HEK293T (cell line): ENCODE results near the gene ATP10A.

ENCODE experiments used
- CTCF ChIA-PET: fragments of 350-600 bp; formaldehyde crosslinking; extraction: SDS; loops from one replicate; lab custom pipeline; 2021; ENCODE audit warnings: antibody characterized with exemption, inconsistent platforms; lab: Yijun Ruan, JAX
- POLR2A ChIA-PET: fragments of 350-600 bp; formaldehyde crosslinking; extraction: SDS; loops from one replicate; lab custom pipeline; 2020; ENCODE audit warnings: antibody characterized with exemption, inconsistent platforms; lab: Yijun Ruan, JAX
- DNase-seq: peaks from one replicate; pipeline ENCODE4 v3.0.0; 2012; ENCODE audit warnings: mixed read lengths; ENCODE audit errors: extremely low spot score
- ARNT ChIP-seq: fragments of 450-650 bp; IDR thresholded peaks from 2 replicates; pipeline ENCODE4 v1.6.1; 2017; ENCODE audit warnings: mild to moderate bottlenecking
- BHLHE40 ChIP-seq: fragments of 450-650 bp; IDR thresholded peaks from 2 replicates; pipeline ENCODE4 v1.6.1; 2016; ENCODE audit warnings: mild to moderate bottlenecking, moderate library complexity, borderline replicate concordance
- CTBP1 ChIP-seq: fragments of 450-650 bp; IDR thresholded peaks from 2 replicates; pipeline ENCODE4 v1.6.1; 2016; ENCODE audit warnings: borderline replicate concordance
- ELF4 ChIP-seq: fragments of 450-650 bp; IDR thresholded peaks from 2 replicates; pipeline ENCODE4 v1.6.1; 2017; ENCODE audit warnings: antibody characterized with exemption
- FOXA1 ChIP-seq: fragments of 450-650 bp; IDR thresholded peaks from 2 replicates; pipeline ENCODE4 v1.6.1; 2016; ENCODE audit warnings: mild to moderate bottlenecking
- FOXK2 ChIP-seq: fragments of 450-650 bp; IDR thresholded peaks from 2 replicates; pipeline ENCODE4 v1.6.1; 2016; ENCODE audit warnings: mild to moderate bottlenecking
- FOXM1 ChIP-seq: fragments of 450-650 bp; IDR thresholded peaks from 2 replicates; pipeline ENCODE4 v1.6.1; 2017; ENCODE audit warnings: mild to moderate bottlenecking, borderline replicate concordance
- HDGF ChIP-seq: fragments of 450-650 bp; IDR thresholded peaks from 2 replicates; pipeline ENCODE4 v1.6.1; 2017; ENCODE audit warnings: antibody characterized with exemption, borderline replicate concordance
- L3MBTL2 ChIP-seq: fragments of 450-650 bp; conservative IDR thresholded peaks from 2 replicates; pipeline ENCODE4 v1.6.1; 2016; ENCODE audit warnings: mild to moderate bottlenecking
- LEF1 ChIP-seq: fragments of 450-650 bp; IDR thresholded peaks from 2 replicates; pipeline ENCODE4 v1.6.1; 2017; ENCODE audit warnings: mild to moderate bottlenecking, borderline replicate concordance
- NFRKB ChIP-seq: fragments of 450-650 bp; IDR thresholded peaks from 2 replicates; pipeline ENCODE4 v1.6.1; 2016; ENCODE audit warnings: mild to moderate bottlenecking, moderate library complexity
- SP1 ChIP-seq: fragments of 450-650 bp; IDR thresholded peaks from 2 replicates; pipeline ENCODE4 v1.6.1; 2017
- SUZ12 ChIP-seq: fragments of 450-650 bp; IDR thresholded peaks from 2 replicates; pipeline ENCODE4 v1.6.1; 2016; ENCODE audit warnings: mild to moderate bottlenecking
- TARDBP ChIP-seq: fragments of 450-650 bp; IDR thresholded peaks from 2 replicates; pipeline ENCODE4 v1.6.1; 2016
- ZNF384 ChIP-seq: fragments of 450-650 bp; IDR thresholded peaks from 2 replicates; pipeline ENCODE4 v1.6.1; 2016
- TF ChIP-seq, protein P1 (sequence below): fragments of 450-650 bp; IDR thresholded peaks from 2 replicates; pipeline ENCODE4 v1.6.1; 2016

Gene ATP10A

DNA sequence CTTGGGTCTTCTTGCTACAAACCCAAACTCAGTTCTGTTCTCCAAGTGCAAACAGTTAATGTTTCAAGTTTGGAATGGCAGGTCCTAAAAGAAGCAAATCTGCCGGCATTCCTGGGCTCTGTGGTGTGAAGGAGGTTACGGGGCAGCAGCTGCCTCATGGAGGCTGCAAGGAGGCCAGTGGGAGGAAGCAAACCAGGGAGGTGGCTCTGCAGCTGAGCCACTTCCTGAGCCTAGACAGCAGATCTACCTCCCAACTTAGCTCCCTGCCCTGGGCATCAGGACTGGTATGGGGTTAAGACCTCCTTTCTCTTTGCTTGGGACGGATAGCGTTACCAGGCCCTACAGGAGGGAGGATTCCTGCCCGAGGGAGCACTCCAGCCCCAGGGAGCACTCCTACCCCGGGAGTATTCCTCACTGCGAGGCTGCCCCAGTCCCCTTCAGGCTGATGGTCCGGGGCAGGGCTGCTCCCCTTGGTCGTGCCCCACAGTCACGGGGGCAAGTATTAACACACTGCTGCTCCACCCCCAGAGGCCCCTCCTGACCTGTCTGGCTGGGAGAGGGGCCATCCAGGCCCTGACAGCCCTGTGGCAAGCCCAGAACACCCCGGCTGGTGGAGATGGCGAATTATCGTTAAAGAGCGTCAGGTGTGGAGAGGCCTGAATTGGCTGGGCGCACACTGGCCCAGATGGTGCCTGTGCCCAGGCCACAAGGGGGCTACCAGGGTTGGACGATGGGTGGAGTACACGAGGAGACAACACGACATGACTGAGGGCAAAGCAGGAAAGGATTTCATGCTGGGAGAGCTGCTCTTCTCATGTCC, 129.9 kb downstream of the ATP10A start:
- no peak for DNase-seq
- TF ChIP-seq TARDBP (no peak), FOXA1 (no peak), FOXK2 (no peak), ARNT (no peak), BHLHE40 (no peak), FOXM1 (no peak), LEF1 (no peak), NFRKB (no peak), CTBP1 (no peak), HDGF (no peak), ZNF384 (no peak), ELF4 (no peak), SUZ12 (no peak), SP1 (no peak), L3MBTL2 (no peak)
- TF ChIP-seq, protein P1, sequence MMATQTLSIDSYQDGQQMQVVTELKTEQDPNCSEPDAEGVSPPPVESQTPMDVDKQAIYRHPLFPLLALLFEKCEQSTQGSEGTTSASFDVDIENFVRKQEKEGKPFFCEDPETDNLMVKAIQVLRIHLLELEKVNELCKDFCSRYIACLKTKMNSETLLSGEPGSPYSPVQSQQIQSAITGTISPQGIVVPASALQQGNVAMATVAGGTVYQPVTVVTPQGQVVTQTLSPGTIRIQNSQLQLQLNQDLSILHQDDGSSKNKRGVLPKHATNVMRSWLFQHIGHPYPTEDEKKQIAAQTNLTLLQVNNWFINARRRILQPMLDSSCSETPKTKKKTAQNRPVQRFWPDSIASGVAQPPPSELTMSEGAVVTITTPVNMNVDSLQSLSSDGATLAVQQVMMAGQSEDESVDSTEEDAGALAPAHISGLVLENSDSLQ = no peak
- ChIA-PET CTCF (no interaction called here), POLR2A (no interaction called here)

DNA sequence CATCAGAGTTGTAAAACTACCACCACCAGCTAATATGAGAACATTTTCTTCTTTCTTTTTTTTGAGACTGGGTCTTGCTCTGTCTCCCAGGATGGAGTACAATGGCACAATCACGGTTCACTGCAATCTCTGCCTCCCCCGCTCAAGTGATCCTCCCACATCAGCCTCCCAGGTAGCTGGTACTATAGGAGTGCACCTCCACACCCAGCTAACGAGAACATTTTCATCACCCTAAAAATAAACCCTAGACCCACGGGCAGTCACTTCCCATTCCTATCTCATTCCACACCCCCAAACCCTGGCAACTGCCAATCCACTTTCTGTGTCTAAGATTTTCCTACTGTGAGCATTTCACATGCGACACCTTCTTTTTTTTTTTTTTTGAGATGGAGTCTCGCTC, 130.9 kb downstream of the ATP10A start:
- TF ChIP-seq HDGF (no peak), BHLHE40 (no peak), ZNF384 (no peak), FOXK2 (no peak), SUZ12 (no peak), CTBP1 (no peak), NFRKB (no peak), SP1 (no peak), LEF1 (no peak), ARNT (no peak), FOXM1 (no peak), TARDBP (no peak), L3MBTL2 (no peak), ELF4 (no peak)
- TF ChIP-seq, protein P1 = no peak
- no peak for DNase-seq
- ChIA-PET CTCF (no interaction called here), POLR2A (no interaction called here)

DNA sequence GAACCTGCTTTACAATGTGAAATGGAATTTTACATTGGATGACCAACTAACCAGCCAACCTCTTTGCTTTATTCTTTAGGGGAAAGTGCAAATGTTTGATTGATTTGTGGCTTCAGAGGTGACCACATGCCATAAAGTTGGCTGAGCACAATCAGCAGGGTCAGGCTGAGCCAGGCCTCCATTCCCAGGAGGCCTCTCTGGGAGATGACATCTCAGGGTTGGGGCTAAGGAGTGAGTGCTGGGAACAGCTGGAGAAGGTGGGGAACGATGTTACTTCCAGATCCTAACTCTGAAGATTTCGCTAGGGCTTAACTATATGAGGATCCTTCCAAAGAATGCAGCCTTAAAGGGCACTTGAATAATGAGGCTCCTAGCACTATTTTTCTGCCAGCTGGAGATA, 131.7 kb downstream of the ATP10A start:
- ChIA-PET CTCF (no interaction called here), POLR2A (no interaction called here)
- TF ChIP-seq FOXM1 (no peak), TARDBP (no peak), FOXK2 (no peak), ZNF384 (no peak), CTBP1 (no peak), NFRKB (no peak), L3MBTL2 (no peak), SUZ12 (no peak), FOXA1 (no peak), LEF1 (no peak), HDGF (no peak), ARNT (no peak), ELF4 (no peak), BHLHE40 (no peak)
- DNase-seq = no peak

DNA sequence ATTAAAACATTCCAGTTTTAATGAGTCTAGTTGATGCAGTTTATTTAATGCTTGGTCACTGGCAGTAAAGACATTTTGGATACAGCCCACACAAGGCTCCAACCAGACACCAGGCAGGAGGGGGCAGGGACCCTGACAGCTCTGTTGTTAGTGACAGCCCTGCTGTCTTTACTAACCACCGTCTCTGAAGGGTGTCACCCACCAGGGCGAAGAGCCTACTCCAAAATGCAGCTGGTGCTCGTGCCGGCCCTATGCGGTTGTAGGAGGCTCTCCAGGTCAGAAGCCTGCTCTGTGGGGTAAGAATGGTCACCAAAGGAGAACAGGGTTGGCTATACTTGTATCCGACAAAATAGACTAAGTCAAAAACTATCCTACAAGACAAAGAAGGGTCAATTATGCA, 132.2 kb downstream of the ATP10A start:
- CTCF ChIA-PET = no interaction called here
- TF ChIP-seq CTBP1 (no peak), SUZ12 (no peak), HDGF (no peak), NFRKB (no peak), FOXA1 (no peak), FOXM1 (no peak), L3MBTL2 (no peak), ZNF384 (no peak), TARDBP (no peak), LEF1 (no peak), ARNT (no peak), FOXK2 (no peak)
- TF ChIP-seq, protein P1 = no peak
- POLR2A ChIA-PET = no interaction called here
- no peak for DNase-seq

DNA sequence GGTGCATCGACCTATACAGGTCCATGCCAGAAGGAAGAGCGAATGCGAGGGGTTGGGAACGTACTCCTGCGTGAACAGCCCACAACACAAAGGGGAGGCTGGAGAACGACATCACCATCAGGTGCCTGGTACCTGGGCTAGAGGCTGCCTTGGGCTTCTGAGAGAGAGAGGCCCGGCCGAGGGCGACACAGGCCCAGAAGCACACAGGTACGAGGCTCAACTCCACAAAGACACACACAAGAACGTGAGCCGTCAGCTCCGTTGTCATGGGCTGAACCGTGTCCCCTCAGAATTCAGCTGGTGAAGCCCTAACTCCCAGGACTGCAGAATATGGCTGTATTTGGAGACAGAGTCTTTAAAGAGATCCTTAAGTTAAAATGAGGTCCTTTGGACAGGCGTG, 134.3 kb downstream of the ATP10A start:
- TF ChIP-seq TARDBP (no peak), SUZ12 (no peak), FOXM1 (no peak), FOXK2 (no peak), L3MBTL2 (no peak)
- DNase-seq = no peak
- CTCF ChIA-PET = no interaction called here
- POLR2A ChIA-PET = no interaction called here

DNA sequence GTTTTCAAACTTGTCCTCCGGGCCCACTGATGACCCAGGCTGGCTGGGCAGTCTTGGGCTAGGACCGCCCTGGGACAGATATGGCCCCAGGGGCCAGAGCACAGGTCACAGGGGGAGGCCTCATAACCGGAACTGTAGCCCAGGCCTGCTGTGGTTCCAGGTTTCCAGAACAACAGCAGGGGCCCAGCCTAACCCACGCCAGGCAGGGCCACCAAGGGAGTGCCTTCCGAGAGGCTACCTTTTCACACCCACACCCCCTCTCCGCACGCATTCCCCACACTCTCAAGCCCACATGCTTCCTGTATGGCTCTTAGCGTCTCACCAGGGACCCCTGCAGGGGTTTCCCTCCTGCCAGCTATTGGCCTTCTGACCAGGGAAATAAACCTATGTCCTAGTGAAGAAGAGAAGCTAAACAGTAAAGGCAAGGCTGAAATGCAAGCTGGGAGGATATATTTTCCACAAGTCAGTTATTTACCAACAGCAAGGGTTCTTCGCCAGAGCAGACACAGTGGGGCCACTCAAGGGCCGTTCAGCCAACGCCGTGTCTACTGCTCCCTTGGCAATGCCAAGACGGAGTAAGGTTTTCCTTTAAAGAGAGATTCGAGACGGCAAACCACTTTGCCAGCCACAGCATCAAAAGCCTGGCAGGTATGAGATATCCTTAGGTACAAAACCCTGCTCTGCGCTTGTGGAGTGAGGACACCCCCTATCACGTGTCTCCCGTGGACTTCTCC, 135.1 kb downstream of the ATP10A start:
- no peak for TF ChIP-seq ELF4
- TF ChIP-seq NFRKB = no peak
- no peak for TF ChIP-seq LEF1
- no peak for TF ChIP-seq SP1
- no peak for TF ChIP-seq HDGF
- TF ChIP-seq CTBP1 = no peak
- TF ChIP-seq ARNT = no peak
- TF ChIP-seq SUZ12 = no peak
- TF ChIP-seq, protein P1 = no peak
- TF ChIP-seq BHLHE40 = no peak
- ChIA-PET CTCF (no interaction called here), POLR2A (no interaction called here)
- DNase-seq = no peak
